MM.1S (cell line): ENCODE measurements around the gene IGSF8.

Experiments
- DNase-seq: peaks from one replicate; pipeline ENCODE4 v3.0.0-alpha.2; 2015
- H2AFZ ChIP-seq: fragments of 300-600 bp; sonication (generic); 2 replicates; pipeline ENCODE4 v1.6.0; 2016; ENCODE audit warnings: antibody characterized with exemption, low read length
- H3F3A ChIP-seq: fragments of 300-600 bp; sonication (generic); 2 replicates; pipeline ENCODE4 v1.6.1; 2016; ENCODE audit warnings: mild to moderate bottlenecking, antibody characterized with exemption, low read length, moderate library complexity, mixed read lengths; ENCODE audit not compliant: insufficient read depth
- H3K27ac ChIP-seq: fragments of 300-600 bp; sonication (generic); 2 replicates; pipeline ENCODE4 v1.5.1; 2016; ENCODE audit warnings: mild to moderate bottlenecking, low read length
- H3K27me3 ChIP-seq: fragments of 300-600 bp; sonication (generic); replicated peaks from 2 replicates; pipeline ENCODE4 v1.6.0; 2016; ENCODE audit warnings: low read length; ENCODE audit not compliant: insufficient read depth
- H3K36me3 ChIP-seq: fragments of 300-600 bp; sonication (generic); replicated peaks from 2 replicates; pipeline ENCODE4 v1.6.1; 2016; ENCODE audit warnings: mild to moderate bottlenecking, low read length, mixed read lengths; ENCODE audit not compliant: insufficient read depth
- H3K4me1 ChIP-seq: fragments of 300-600 bp; sonication (generic); 2 replicates; pipeline ENCODE4 v1.6.1; 2016; ENCODE audit warnings: low read length, mixed read lengths
- H3K4me2 ChIP-seq: fragments of 300-600 bp; sonication (generic); 2 replicates; pipeline ENCODE4 v1.6.0; 2016; ENCODE audit warnings: low read depth, low read length
- H3K4me3 ChIP-seq: fragments of 300-600 bp; sonication (generic); 2 replicates; pipeline ENCODE4 v1.5.1; 2016; ENCODE audit warnings: low read length, mixed read lengths
- H3K79me2 ChIP-seq: fragments of 300-600 bp; sonication (generic); 2 replicates; pipeline ENCODE4 v1.6.1; 2016; ENCODE audit warnings: mixed run types, low read length, mixed read lengths
- H3K9ac ChIP-seq: fragments of 300-600 bp; sonication (generic); 2 replicates; pipeline ENCODE4 v1.6.1; 2016; ENCODE audit warnings: low read length, mixed read lengths
- H3K9me2 ChIP-seq: fragments of 300-600 bp; sonication (generic); replicated peaks from 2 replicates; pipeline ENCODE4 v1.6.1; 2016; ENCODE audit warnings: mild to moderate bottlenecking, low read length, mixed read lengths; ENCODE audit not compliant: insufficient read depth
- H3K9me3 ChIP-seq: fragments of 300-600 bp; sonication (generic); replicated peaks from 2 replicates; pipeline ENCODE4 v1.6.1; 2016; ENCODE audit warnings: mild to moderate bottlenecking, low read length, mixed read lengths; ENCODE audit not compliant: insufficient read depth
- H4K20me1 ChIP-seq: fragments of 300-600 bp; sonication (generic); 2 replicates; pipeline ENCODE4 v1.6.1; 2016; ENCODE audit warnings: mild to moderate bottlenecking, low read length, moderate library complexity, mixed read lengths; ENCODE audit not compliant: insufficient read depth
- EZH2 ChIP-seq: fragments of 300-600 bp; sonication (generic); optimal IDR thresholded peaks from 2 replicates; pipeline ENCODE3; 2017; ENCODE audit warnings: low read depth, mild to moderate bottlenecking, antibody characterized with exemption, low read length, mixed read lengths
- EZH2phosphoT487 ChIP-seq: fragments of 300-600 bp; sonication (generic); IDR thresholded peaks from 2 replicates; pipeline ENCODE4 v1.6.1; 2018; ENCODE audit warnings: antibody characterized with exemption, low read length
- TF ChIP-seq, protein P1 (sequence below): fragments of 300-600 bp; sonication (generic); IDR thresholded peaks from 2 replicates; pipeline ENCODE4 v1.5.1; 2016; ENCODE audit warnings: antibody characterized with exemption, low read length, mixed read lengths

Gene IGSF8

DNA sequence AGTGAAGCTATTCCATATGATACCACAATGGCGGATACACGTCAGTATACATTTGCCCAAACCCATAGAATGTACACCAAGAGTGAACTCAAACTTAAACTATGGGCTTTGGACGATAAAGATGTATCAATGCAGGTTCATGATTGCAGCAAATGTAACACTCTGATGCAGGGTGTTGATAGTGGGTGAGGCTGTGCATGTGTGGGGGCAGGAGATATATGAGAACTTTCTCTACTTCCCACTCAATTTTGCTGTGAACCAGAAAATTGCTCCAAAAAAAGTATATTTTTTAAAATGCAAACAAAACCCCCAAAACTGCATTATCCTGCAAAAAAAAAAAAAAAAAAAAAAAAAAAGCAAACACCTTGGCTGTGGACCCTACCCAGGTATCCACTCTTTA, 20.5 kb upstream of the IGSF8 start:
- H3K27me3 ChIP-seq = peaks cover 7% of the 10 kb centered on the region; the same call in 1 of the 2 replicates
- H3K4me3 ChIP-seq = no peak overlapping the region
- H3K9me2 ChIP-seq = no peaks in the 10 kb centered on the region
- H3K9ac ChIP-seq = no peak overlapping the region
- no peaks in the 10 kb centered on the region for H3K79me2 ChIP-seq
- H2AFZ ChIP-seq = no peak overlapping the region
- H3K9me3 ChIP-seq = no peaks in the 10 kb centered on the region
- no peaks in the 10 kb centered on the region for H3K4me1 ChIP-seq
- no peak overlapping the region for H3K4me2 ChIP-seq
- TF ChIP-seq, protein P1, sequence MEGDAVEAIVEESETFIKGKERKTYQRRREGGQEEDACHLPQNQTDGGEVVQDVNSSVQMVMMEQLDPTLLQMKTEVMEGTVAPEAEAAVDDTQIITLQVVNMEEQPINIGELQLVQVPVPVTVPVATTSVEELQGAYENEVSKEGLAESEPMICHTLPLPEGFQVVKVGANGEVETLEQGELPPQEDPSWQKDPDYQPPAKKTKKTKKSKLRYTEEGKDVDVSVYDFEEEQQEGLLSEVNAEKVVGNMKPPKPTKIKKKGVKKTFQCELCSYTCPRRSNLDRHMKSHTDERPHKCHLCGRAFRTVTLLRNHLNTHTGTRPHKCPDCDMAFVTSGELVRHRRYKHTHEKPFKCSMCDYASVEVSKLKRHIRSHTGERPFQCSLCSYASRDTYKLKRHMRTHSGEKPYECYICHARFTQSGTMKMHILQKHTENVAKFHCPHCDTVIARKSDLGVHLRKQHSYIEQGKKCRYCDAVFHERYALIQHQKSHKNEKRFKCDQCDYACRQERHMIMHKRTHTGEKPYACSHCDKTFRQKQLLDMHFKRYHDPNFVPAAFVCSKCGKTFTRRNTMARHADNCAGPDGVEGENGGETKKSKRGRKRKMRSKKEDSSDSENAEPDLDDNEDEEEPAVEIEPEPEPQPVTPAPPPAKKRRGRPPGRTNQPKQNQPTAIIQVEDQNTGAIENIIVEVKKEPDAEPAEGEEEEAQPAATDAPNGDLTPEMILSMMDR = no peak
- TF ChIP-seq EZH2phosphoT487 = no peak
- no peak for TF ChIP-seq EZH2
- no peaks in the 10 kb centered on the region for H3F3A ChIP-seq
- H3K36me3 ChIP-seq = no peaks in the 10 kb centered on the region
- H3K27ac ChIP-seq = no peak overlapping the region
- no peak for DNase-seq
- H4K20me1 ChIP-seq = no peaks in the 10 kb centered on the region

- Histone ChIP-seq H3K27me3 (peaks cover 7% of the 10 kb centered on the region; the same call in 1 of the 2 replicates), H3F3A (no peaks in the 10 kb centered on the region), H3K27ac (no peak overlapping the region), H2AFZ (no peak overlapping the region), H3K4me3 (no peak overlapping the region), H3K9me3 (no peaks in the 10 kb centered on the region), H3K4me2 (no peak overlapping the region), H3K79me2 (no peaks in the 10 kb centered on the region), H3K36me3 (no peaks in the 10 kb centered on the region), H3K9me2 (no peaks in the 10 kb centered on the region), H4K20me1 (no peaks in the 10 kb centered on the region), H3K4me1 (no peaks in the 10 kb centered on the region), H3K9ac (no peak overlapping the region)
- TF ChIP-seq, protein P1 = no peak
- no peak for TF ChIP-seq EZH2phosphoT487
- no peak for TF ChIP-seq EZH2
- no peak for DNase-seq
Measured at GRCh38 chr1:160117709-160118183, 19.3 kb upstream of the IGSF8 start.

- Histone ChIP-seq H3K9ac (no peak overlapping the region), H3K4me3 (no peak overlapping the region)
Measured at GRCh38 chr1:160117300-160117699, 18.9 kb upstream of the IGSF8 start.

More at GRCh38 chr1:160117300-160117699, 18.9 kb upstream of the IGSF8 start:
- H3F3A ChIP-seq = no peaks in the 10 kb centered on the region
- peaks cover 7% of the 10 kb centered on the region; the same call in 1 of the 2 replicates for H3K27me3 ChIP-seq
- no peak overlapping the region for H2AFZ ChIP-seq
- H3K27ac ChIP-seq = no peak overlapping the region
- DNase-seq = no peak
- no peaks in the 10 kb centered on the region for H4K20me1 ChIP-seq
- no peaks in the 10 kb centered on the region for H3K4me1 ChIP-seq
- no peak overlapping the region for H3K4me2 ChIP-seq
- no peaks in the 10 kb centered on the region for H3K79me2 ChIP-seq
- no peaks in the 10 kb centered on the region for H3K9me2 ChIP-seq
- H3K36me3 ChIP-seq = no peaks in the 10 kb centered on the region
- TF ChIP-seq EZH2phosphoT487 (no peak), EZH2 (no peak)
- TF ChIP-seq, protein P1 = no peak
- no peaks in the 10 kb centered on the region for H3K9me3 ChIP-seq
